CD14-positive monocyte (primary cell): ENCODE data around the gene SLC17A5. TPM values are rescaled to one million over a fixed set of nuclear protein-coding genes. Genes with fewer than 3 reads are reported as not detected.
A peak's percentile ranks its signal among the peaks of the same experiment; 100 is the strongest.
"Not testable (repeated sequence)": the region's sequence is repeated elsewhere in the genome, so short reads cannot be mapped to it uniquely, and the experiment has no call there.

Source experiments
- DNase-seq, 3 donors: peaks; one replicate each; pipeline ENCODE4 v3.0.0-alpha.2; 2011 to 2022
- H2AFZ ChIP-seq: 2 replicates; pipeline ENCODE4 v1.6.0; 2012; ENCODE audit warnings: mild to moderate bottlenecking, low read depth, low read length, inconsistent platforms; ENCODE audit not compliant: insufficient read depth, poor library complexity, severe bottlenecking
- H3K27ac ChIP-seq, 2 donors: 1 replicate in 1 of 2; 2 replicates in 1 of 2; pipeline ENCODE4 v1.5.1; 2012 to 2013; ENCODE audit warnings: low read length in 2 of 2, control low read depth in 1 of 2, inconsistent platforms in 1 of 2, low read depth in 1 of 2, mild to moderate bottlenecking in 1 of 2
- H3K27me3 ChIP-seq, 2 donors: one replicate each; pipeline versions ENCODE4 v1.6.0 to v1.6.1; 2011 to 2013; ENCODE audit warnings: low read length in 2 of 2; ENCODE audit not compliant: control insufficient read depth in 2 of 2, insufficient read depth in 2 of 2
- H3K36me3 ChIP-seq, 2 donors: replicated peaks in 1 of 2; 1 replicate in 1 of 2; 2 replicates in 1 of 2; pipeline versions ENCODE4 v1.5.1 to v1.6.1; 2012 to 2013; ENCODE audit warnings: low read length in 2 of 2, control low read depth in 1 of 2, inconsistent platforms in 1 of 2, mild to moderate bottlenecking in 1 of 2; ENCODE audit not compliant: insufficient read depth in 2 of 2, control insufficient read depth in 1 of 2
- H3K4me1 ChIP-seq, 2 donors: 1 replicate in 1 of 2; 2 replicates in 1 of 2; pipeline versions ENCODE4 v1.5.1 to v1.6.1; 2012 to 2013; ENCODE audit warnings: low read length in 2 of 2, control low read depth in 1 of 2, inconsistent platforms in 1 of 2, mild to moderate bottlenecking in 1 of 2, moderate library complexity in 1 of 2; ENCODE audit not compliant: insufficient read depth in 2 of 2, control insufficient read depth in 1 of 2
- H3K4me2 ChIP-seq: replicated peaks from 2 replicates; pipeline ENCODE3; 2012; ENCODE audit warnings: low read length, moderate library complexity, mild to moderate bottlenecking; ENCODE audit not compliant: poor library complexity, severe bottlenecking; ENCODE audit errors: extremely low read depth
- H3K4me3 ChIP-seq, 3 experiments: fragments of 200-600 bp in 1 of 3; sonication (generic) in 1 of 3; replicated peaks in 1 of 3; 1 replicate in 2 of 3; 2 replicates in 1 of 3; pipeline ENCODE4 v1.5.1; 2011 to 2013; ENCODE audit warnings: low read length in 3 of 3, mild to moderate bottlenecking in 3 of 3, control low read depth in 2 of 3, low read depth in 2 of 3, inconsistent platforms in 1 of 3, moderate library complexity in 1 of 3
- H3K79me2 ChIP-seq: 2 replicates; pipeline ENCODE4 v1.6.0; 2012; ENCODE audit warnings: mild to moderate bottlenecking, control low read depth, inconsistent platforms, low read length, moderate library complexity; ENCODE audit not compliant: insufficient read depth
- H3K9ac ChIP-seq: 2 replicates; pipeline ENCODE4 v1.6.0; 2017; ENCODE audit warnings: low read length, mild to moderate bottlenecking; ENCODE audit not compliant: insufficient read depth, poor library complexity, severe bottlenecking
- H3K9me3 ChIP-seq, 2 donors: replicated peaks in 1 of 2; 1 replicate in 1 of 2; 2 replicates in 1 of 2; pipeline versions ENCODE4 v1.5.1 to v1.6.1; 2012 to 2013; ENCODE audit warnings: low read length in 2 of 2, control low read depth in 1 of 2; ENCODE audit not compliant: control insufficient read depth in 1 of 2, insufficient read depth in 1 of 2
- H4K20me1 ChIP-seq: 2 replicates; pipeline ENCODE4 v1.6.0; 2012; ENCODE audit warnings: mild to moderate bottlenecking, low read length, control low read depth, moderate library complexity; ENCODE audit not compliant: insufficient read depth
- H3K27ac Mint-ChIP-seq, 7 donors: one replicate each; pipeline ENCODE4 v1.8.0; 2020; ENCODE audit warnings: mild to moderate bottlenecking in 7 of 7, mixed read lengths in 7 of 7, moderate library complexity in 6 of 7, inconsistent platforms in 2 of 7
- H3K27me3 Mint-ChIP-seq, 3 donors: one replicate each; pipeline ENCODE4 v1.8.0; 2021 to 2022; ENCODE audit warnings: low read depth in 3 of 3, mild to moderate bottlenecking in 3 of 3, mixed read lengths in 3 of 3, moderate library complexity in 3 of 3, inconsistent platforms in 1 of 3
- H3K36me3 Mint-ChIP-seq, 2 donors: one replicate each; pipeline ENCODE4 v1.8.0; 2020; ENCODE audit warnings: mixed read lengths in 2 of 2, inconsistent platforms in 1 of 2, mild to moderate bottlenecking in 1 of 2
- H3K4me1 Mint-ChIP-seq: one replicate; pipeline ENCODE4 v1.8.0; 2020; ENCODE audit warnings: mild to moderate bottlenecking, mixed read lengths
- H3K4me3 Mint-ChIP-seq, 2 donors: one replicate each; pipeline ENCODE4 v1.8.0; 2020; ENCODE audit warnings: mild to moderate bottlenecking in 2 of 2, mixed read lengths in 2 of 2, moderate library complexity in 1 of 2
- H3K9me3 Mint-ChIP-seq, 7 donors: one replicate each; pipeline ENCODE4 v1.8.0; 2020 to 2022; ENCODE audit warnings: mixed read lengths in 7 of 7, mild to moderate bottlenecking in 6 of 7, moderate library complexity in 6 of 7, inconsistent platforms in 2 of 7
- WGBS: methylation state at CpG from one replicate; pipeline ENCODE4 v1.1.5; 2013; ENCODE audit warnings: missing lambda C conversion rate; ENCODE audit not compliant: insufficient coverage; 5-methylcytosine and 5-hydroxymethylcytosine counted together
- intact Hi-C, 2 donors: fragments of 100-400 bp; cut with micrococcal nuclease; formaldehyde crosslinking; loops; one replicate each; pipeline versions ENCODE4 v1.15.0 to v1.15.1; 2023
- polyA plus RNA-seq, 3 donors: library from polyadenylated mRNA; depleted of rRNA in 1 of 3; unstranded in 2 of 3; stranded (reverse) in 1 of 3; fragments of 300-500 nt in 2 of 3; fragments of >200 nt in 1 of 3; fragmentation: Illumina TruSeq in 2 of 3; gene quantifications; 1 replicate in 2 of 3; 2 replicates in 1 of 3; pipeline ENCODE4 v1.2.3, GENCODE V29; 2012 to 2021
- TF ChIP-seq, protein P1 (sequence below): fragments of 200-600 bp; IDR thresholded peaks from one replicate; pipeline ENCODE4 v1.8.0; 2022; ENCODE audit warnings: antibody characterized with exemption, mild to moderate bottlenecking

Gene SLC17A5
- polyA plus RNA-seq, 3 donors: 5.3 to 11.6 (median 9.4) TPM

DNA sequence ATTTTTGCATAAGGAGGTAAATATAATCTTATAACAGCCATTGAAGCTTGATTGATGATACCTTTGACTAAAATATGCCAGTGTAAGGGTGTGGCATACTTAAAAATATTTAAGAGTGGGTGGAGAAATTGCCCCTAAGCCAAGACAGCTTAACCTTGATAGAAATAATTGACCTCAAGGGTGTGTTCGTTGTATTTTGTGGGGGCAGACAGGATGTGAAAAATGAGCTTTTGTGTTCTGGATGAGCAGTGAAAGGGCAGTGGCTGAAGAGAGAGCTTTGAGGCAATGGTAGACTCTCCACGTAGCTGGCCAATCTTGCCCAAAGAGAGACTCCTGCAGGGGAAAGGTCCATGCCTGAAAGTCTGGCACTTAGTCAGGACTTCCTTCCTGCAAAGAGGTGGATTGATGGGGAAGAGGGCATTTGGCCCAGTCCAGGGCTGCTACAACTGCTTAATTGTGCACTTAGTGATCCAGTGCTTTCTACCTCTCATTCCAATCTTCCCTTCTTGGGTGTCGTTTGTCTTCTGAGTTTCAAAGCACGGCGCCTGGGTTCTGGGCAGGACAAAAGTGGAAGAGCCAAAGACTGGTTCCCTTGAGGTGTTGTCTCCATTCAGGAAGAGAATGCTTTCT lies 26.6 kb upstream of the SLC17A5 start:
- H4K20me1 ChIP-seq: no peaks in the 10 kb centered on the region
- no peak overlapping the region for H3K9ac ChIP-seq
- no peak overlapping the region for H2AFZ ChIP-seq
- no peaks in the 10 kb centered on the region for H3K36me3 ChIP-seq
- H3K36me3 Mint-ChIP-seq: no peaks in the 10 kb centered on the region
- no peak overlapping the region for H3K4me3 Mint-ChIP-seq
- H3K4me3 ChIP-seq: no peak overlapping the region
- DNase-seq: no peak
- WGBS: 79% methylated on average over 4 of the region's 5 CpGs
- peaks cover 0 to 9% of the 10 kb centered on the region in 2 donors for H3K9me3 ChIP-seq
- TF ChIP-seq, protein P1, sequence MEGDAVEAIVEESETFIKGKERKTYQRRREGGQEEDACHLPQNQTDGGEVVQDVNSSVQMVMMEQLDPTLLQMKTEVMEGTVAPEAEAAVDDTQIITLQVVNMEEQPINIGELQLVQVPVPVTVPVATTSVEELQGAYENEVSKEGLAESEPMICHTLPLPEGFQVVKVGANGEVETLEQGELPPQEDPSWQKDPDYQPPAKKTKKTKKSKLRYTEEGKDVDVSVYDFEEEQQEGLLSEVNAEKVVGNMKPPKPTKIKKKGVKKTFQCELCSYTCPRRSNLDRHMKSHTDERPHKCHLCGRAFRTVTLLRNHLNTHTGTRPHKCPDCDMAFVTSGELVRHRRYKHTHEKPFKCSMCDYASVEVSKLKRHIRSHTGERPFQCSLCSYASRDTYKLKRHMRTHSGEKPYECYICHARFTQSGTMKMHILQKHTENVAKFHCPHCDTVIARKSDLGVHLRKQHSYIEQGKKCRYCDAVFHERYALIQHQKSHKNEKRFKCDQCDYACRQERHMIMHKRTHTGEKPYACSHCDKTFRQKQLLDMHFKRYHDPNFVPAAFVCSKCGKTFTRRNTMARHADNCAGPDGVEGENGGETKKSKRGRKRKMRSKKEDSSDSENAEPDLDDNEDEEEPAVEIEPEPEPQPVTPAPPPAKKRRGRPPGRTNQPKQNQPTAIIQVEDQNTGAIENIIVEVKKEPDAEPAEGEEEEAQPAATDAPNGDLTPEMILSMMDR: no peak
- peaks cover 3% of the 10 kb centered on the region for H3K4me1 Mint-ChIP-seq
- intact Hi-C loops: no loop called here
- H3K9me3 Mint-ChIP-seq: peaks cover 8 to 26% (median 18%) of the 10 kb centered on the region in 7 donors
- H3K27me3 Mint-ChIP-seq: peaks cover 0 to 6% (median 1%) of the 10 kb centered on the region in 3 donors
- H3K27me3 ChIP-seq: no peaks in the 10 kb centered on the region
- no peaks in the 10 kb centered on the region for H3K79me2 ChIP-seq
- peak overlapping the region in 1 of 7 donors; percentile 11 for H3K27ac Mint-ChIP-seq
- no peak overlapping the region for H3K27ac ChIP-seq
- no peaks in the 10 kb centered on the region for H3K4me1 ChIP-seq
- no peak overlapping the region for H3K4me2 ChIP-seq

DNA sequence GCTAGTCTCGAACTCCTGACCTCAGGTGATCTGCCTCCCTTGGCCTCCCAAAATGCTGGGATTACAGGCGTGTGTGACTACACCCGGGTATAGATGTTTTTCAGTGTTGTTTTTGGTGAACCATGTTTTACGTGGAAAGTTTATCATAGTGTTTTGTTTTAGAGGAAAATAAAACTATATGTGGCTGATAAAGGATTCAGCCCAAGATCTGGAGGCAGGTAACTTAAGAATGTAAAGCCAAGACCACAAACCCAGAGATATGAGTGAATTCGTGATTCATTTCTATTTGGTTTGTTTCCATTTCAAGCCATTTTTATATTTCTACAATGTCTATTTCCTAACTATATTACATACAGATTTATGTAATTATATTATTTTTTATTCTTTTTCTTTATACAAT lies 26.1 kb upstream of the SLC17A5 start:
- not testable (repeated sequence) for H4K20me1 ChIP-seq, DNase-seq, H3K4me2 ChIP-seq, H3K9me3 ChIP-seq, H3K9ac ChIP-seq, H3K36me3 Mint-ChIP-seq, H3K79me2 ChIP-seq, H3K27me3 Mint-ChIP-seq, H3K4me3 ChIP-seq, H3K4me3 Mint-ChIP-seq, H3K27ac ChIP-seq, H3K36me3 ChIP-seq, H3K4me1 ChIP-seq, H2AFZ ChIP-seq, H3K4me1 Mint-ChIP-seq, H3K27me3 ChIP-seq
- peak overlapping the region in 1 of 7 donors; percentile 20 for H3K27ac Mint-ChIP-seq
- peaks cover 8 to 26% (median 17%) of the 10 kb centered on the region in 7 donors for H3K9me3 Mint-ChIP-seq
- whole genome bisulfite sequencing: 100% methylated on average over 2 of the region's 5 CpGs
- intact Hi-C loops: loop anchor here (5.0 kb wide), 1 partner anchor 52 kb away; no protein-coding TSS in a partner anchor
